ENCODE data around the gene NAV2. TPM values are rescaled to one million over a fixed set of nuclear protein-coding genes. Genes with fewer than 3 reads are reported as not detected.

The NAV2 gene
- polyA plus RNA-seq, 1 donor from 2014 or later, result 3.0 TPM

GRCh38 chr11:19677381-19678080 lies 35.1 kb upstream of the NAV2 start:
- Histone ChIP-seq H2AFZ (ENCODE audit: low read depth, low read length) (no peak overlapping the region), H3K9me3 (ENCODE audit: low read length) (no peaks in the 10 kb centered on the region), H3K27ac (ENCODE audit: low read length) (no peak overlapping the region), H4K20me1 (ENCODE audit: insufficient read depth) (no peaks in the 10 kb centered on the region), H3K36me3 (ENCODE audit: insufficient read depth, low read length) (no peaks in the 10 kb centered on the region), H3K4me2 (ENCODE audit: low read length) (no peak overlapping the region), H3K9ac (ENCODE audit: low read length) (no peak overlapping the region), H3K4me3 (ENCODE audit: low read length) (no peak overlapping the region), H3K79me2 (replicated peaks; ENCODE audit: insufficient read depth, low read length) (no peaks in the 10 kb centered on the region), H3K27me3 (ENCODE audit: insufficient read depth, low read depth, low read length) (no peaks in the 10 kb centered on the region), H3F3A (ENCODE audit: insufficient read depth, low read length, poor library complexity, severe bottlenecking) (no peaks in the 10 kb centered on the region), H3K9me2 (ENCODE audit: insufficient read depth, low read length) (no peaks in the 10 kb centered on the region)
- no peak for TF ChIP-seq EP300 (conservative IDR thresholded peaks at IDR 0.05; ENCODE audit: poor library complexity, severe bottlenecking)
- no peak for TF ChIP-seq RAD21 (conservative IDR thresholded peaks at IDR 0.05)
- TF ChIP-seq SMC3 (conservative IDR thresholded peaks at IDR 0.05; ENCODE audit: poor library complexity), result no peak
- no peak for TF ChIP-seq TAF1 (IDR thresholded peaks at IDR 0.05; ENCODE audit: low read depth)
- no peak for TF ChIP-seq POLR2AphosphoS5 (IDR thresholded peaks at IDR 0.05)
- no peak for TF ChIP-seq EZH2 (IDR thresholded peaks at IDR 0.05; ENCODE audit: borderline replicate concordance, insufficient read depth, low read length, poor library complexity, severe bottlenecking)
- no peak for TF ChIP-seq MXI1 (conservative IDR thresholded peaks at IDR 0.05; ENCODE audit: poor library complexity, severe bottlenecking)
- no peak for TF ChIP-seq REST (IDR thresholded peaks at IDR 0.05; ENCODE audit: borderline replicate concordance)
- no peak for TF ChIP-seq CTCF (IDR thresholded peaks at IDR 0.05; ENCODE audit: poor library complexity, severe bottlenecking)

- no peaks in the 10 kb centered on the region for H3F3A ChIP-seq (ENCODE audit: insufficient read depth, low read length, poor library complexity, severe bottlenecking)
- no peak for TF ChIP-seq TAF1 (IDR thresholded peaks at IDR 0.05; ENCODE audit: low read depth)
- no peak for TF ChIP-seq SMC3 (conservative IDR thresholded peaks at IDR 0.05; ENCODE audit: poor library complexity)
- TF ChIP-seq RAD21 (conservative IDR thresholded peaks at IDR 0.05), result no peak
- TF ChIP-seq EZH2 (IDR thresholded peaks at IDR 0.05; ENCODE audit: borderline replicate concordance, insufficient read depth, low read length, poor library complexity, severe bottlenecking), result no peak
- no peak for TF ChIP-seq MXI1 (conservative IDR thresholded peaks at IDR 0.05; ENCODE audit: poor library complexity, severe bottlenecking)
- no peak for TF ChIP-seq EP300 (conservative IDR thresholded peaks at IDR 0.05; ENCODE audit: poor library complexity, severe bottlenecking)
- TF ChIP-seq POLR2AphosphoS5 (IDR thresholded peaks at IDR 0.05), result no peak
- no peak for TF ChIP-seq REST (IDR thresholded peaks at IDR 0.05; ENCODE audit: borderline replicate concordance)
- H3K9me3 ChIP-seq (ENCODE audit: low read length), result no peaks in the 10 kb centered on the region
- H3K4me2 ChIP-seq (ENCODE audit: low read length), result no peak overlapping the region
- no peaks in the 10 kb centered on the region for H3K36me3 ChIP-seq (ENCODE audit: insufficient read depth, low read length)
- H2AFZ ChIP-seq (ENCODE audit: low read depth, low read length), result no peak overlapping the region
- no peak overlapping the region for H3K27ac ChIP-seq (ENCODE audit: low read length)
- no peaks in the 10 kb centered on the region for H4K20me1 ChIP-seq (ENCODE audit: insufficient read depth)
- no peaks in the 10 kb centered on the region for H3K79me2 ChIP-seq (replicated peaks; ENCODE audit: insufficient read depth, low read length)
- no peak overlapping the region for H3K9ac ChIP-seq (ENCODE audit: low read length)
- no peaks in the 10 kb centered on the region for H3K9me2 ChIP-seq (ENCODE audit: insufficient read depth, low read length)
- no peaks in the 10 kb centered on the region for H3K27me3 ChIP-seq (ENCODE audit: insufficient read depth, low read depth, low read length)
- H3K4me3 ChIP-seq (ENCODE audit: low read length), result no peak overlapping the region
These were observed 32.4 kb upstream of the NAV2 start for GRCh38 chr11:19679952-19680828.

Data from neural cell (in vitro differentiated cells).